OCI-LY3 (cell line): ENCODE data around the gene NEMF.

Source experiments
- CTCF ChIP-seq: fragments of 200-600, 300-600 bp; sonication (generic); IDR thresholded peaks from 2 replicates; pipeline ENCODE4 v1.5.1; 2014; ENCODE audit warnings: antibody characterized with exemption, low read length, low read depth
- EZH2phosphoT487 ChIP-seq: fragments of 200-600 bp; shearing (Covaris generic); IDR thresholded peaks from 2 replicates; pipeline ENCODE4 v1.6.1; 2018; ENCODE audit warnings: antibody characterized with exemption, mixed run types, low read depth

DNA sequence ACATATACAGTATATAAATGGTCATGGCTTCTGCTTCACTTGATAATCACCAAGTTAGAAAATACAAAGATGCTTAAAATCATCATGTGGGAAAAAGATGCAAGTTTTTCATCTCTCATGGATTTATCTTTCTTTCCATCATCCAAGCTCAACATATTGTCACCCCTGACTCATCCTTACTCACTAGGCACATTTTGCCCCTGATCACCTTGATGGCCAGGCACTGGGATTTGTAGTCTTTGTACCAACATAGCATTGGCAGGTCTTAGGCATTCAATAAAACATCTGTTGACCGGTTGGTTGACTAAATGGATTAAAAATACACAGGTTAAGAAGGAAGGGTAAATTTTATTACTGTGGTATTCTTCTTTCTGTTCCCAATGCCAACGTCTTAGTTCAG lies 56.6 kb downstream of the NEMF start:
- TF ChIP-seq CTCF (no peak), EZH2phosphoT487 (no peak)
